Activated naive CD8-positive, alpha-beta T cell (primary cell): ENCODE measurements around the gene ARHGAP10.
"Not testable (repeated sequence)": the region's sequence is repeated elsewhere in the genome, so short reads cannot be mapped to it uniquely, and the experiment has no call there.

Experiments used
- H3K27ac Mint-ChIP-seq: one replicate; pipeline ENCODE4 v1.8.0; 2021; ENCODE audit warnings: mixed read lengths
- H3K27me3 Mint-ChIP-seq: one replicate; pipeline ENCODE4 v1.8.0; 2021; ENCODE audit warnings: mixed read lengths
- H3K36me3 Mint-ChIP-seq: one replicate; pipeline ENCODE4 v1.8.0; 2021; ENCODE audit warnings: mixed read lengths
- H3K4me1 Mint-ChIP-seq: one replicate; pipeline ENCODE4 v1.8.0; 2021; ENCODE audit warnings: low read depth, mixed read lengths
- H3K4me3 Mint-ChIP-seq: one replicate; pipeline ENCODE4 v1.8.0; 2021; ENCODE audit warnings: mild to moderate bottlenecking, mixed read lengths
- H3K9me3 Mint-ChIP-seq: one replicate; pipeline ENCODE4 v1.8.0; 2021; ENCODE audit warnings: low read depth, mixed read lengths

Gene ARHGAP10

DNA sequence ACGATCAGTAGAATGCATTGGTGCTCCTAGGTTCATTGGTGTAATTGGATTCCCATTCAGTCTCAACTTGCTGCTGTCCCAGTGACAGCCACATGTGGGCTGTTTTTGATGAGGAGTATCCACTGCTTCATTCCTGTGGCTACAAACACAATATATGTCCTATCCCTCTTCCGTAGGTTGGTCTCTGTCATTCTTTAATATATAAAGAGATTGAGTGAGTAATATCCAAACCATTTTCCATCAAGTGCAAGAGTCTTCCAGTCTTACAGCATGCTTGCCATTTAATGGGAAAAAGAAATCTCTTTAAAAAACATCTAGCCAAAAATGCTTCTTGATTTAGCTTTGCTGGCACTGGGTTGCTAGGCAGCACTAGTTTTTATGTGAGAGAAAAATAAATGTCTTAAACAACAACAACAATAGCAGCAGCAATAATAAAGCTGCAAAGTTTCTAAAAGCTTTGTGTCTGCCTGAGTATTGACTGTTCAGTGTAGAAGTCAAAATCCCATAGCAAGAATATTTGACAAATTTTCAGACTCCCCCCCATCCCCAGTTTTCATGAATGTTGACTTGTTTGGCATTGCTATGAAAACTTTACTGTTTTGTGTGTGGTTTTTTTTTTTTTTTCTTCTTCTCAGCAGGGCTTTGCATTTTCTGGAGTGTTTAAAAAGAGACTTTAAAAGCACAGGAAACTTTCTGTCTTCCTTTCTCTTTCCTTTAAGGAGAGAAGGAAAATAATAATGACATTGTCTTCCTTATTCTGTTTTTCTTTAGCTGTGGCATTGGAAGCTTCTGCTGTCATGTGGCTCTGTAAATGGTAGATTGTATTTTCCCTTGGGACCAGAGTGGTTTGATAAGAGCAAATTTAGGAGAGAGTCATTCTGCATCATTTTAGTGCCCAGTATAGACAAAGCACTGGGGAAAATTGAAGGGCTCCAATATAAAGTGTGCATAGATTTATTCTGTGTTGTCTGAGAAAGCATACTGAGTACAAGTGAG lies 244.3 kb downstream of the ARHGAP10 start:
- H3K36me3 Mint-ChIP-seq, result peaks cover 22% of the 10 kb centered on the region
- peaks cover 9% of the 10 kb centered on the region for H3K4me1 Mint-ChIP-seq
- no peaks in the 10 kb centered on the region for H3K27me3 Mint-ChIP-seq
- no peak overlapping the region for H3K27ac Mint-ChIP-seq
- H3K4me3 Mint-ChIP-seq, result no peak overlapping the region
- no peaks in the 10 kb centered on the region for H3K9me3 Mint-ChIP-seq

DNA sequence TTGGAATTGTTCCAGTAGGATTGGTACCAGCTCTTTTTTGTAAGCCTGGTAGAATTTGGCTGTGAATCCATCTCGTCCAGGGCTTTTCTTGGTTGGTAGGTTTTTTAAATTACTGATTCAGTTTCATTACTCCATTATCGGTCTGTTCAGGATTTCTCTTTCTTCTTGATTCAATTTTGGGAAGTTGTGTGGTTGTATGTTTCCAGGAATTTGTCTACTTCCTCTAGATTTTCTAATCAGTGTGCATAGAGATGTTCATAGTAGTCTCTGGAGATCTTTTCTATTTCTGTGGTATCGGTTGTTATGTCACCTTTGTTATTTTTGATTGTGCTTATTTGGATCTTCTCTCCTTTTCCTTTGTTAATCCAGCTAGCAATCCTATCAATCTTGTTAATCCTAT lies 248.7 kb downstream of the ARHGAP10 start:
- no peaks in the 10 kb centered on the region for H3K9me3 Mint-ChIP-seq
- no peaks in the 10 kb centered on the region for H3K27me3 Mint-ChIP-seq
- no peak overlapping the region for H3K27ac Mint-ChIP-seq
- H3K4me1 Mint-ChIP-seq, result peaks cover 9% of the 10 kb centered on the region
- no peak overlapping the region for H3K4me3 Mint-ChIP-seq
- peaks cover 10% of the 10 kb centered on the region for H3K36me3 Mint-ChIP-seq

DNA sequence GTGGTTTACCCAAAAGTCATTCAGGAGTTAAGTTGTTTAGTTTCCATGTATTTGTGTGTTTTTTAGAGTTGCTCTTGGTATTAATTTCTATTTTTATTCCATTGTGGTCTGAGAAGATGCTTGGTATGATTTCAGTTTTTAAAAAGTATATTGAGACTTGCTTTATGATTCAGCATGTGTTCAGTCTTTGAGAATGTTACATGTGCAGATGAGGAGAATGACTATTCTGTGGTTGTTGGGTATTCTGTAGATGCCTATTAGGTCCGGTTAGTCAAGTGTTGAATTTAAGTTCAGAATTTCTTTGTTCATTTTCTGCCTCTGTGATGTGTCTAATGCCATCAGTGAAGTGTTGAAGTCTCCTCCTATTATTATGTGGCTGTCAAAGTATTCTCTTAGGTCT lies 249.4 kb downstream of the ARHGAP10 start:
- Mint-ChIP-seq H3K27me3 (no peaks in the 10 kb centered on the region), H3K27ac (no peak overlapping the region), H3K9me3 (no peaks in the 10 kb centered on the region), H3K4me3 (no peak overlapping the region), H3K4me1 (peaks cover 9% of the 10 kb centered on the region), H3K36me3 (peaks cover 10% of the 10 kb centered on the region)

GRCh38 chr4:147984065-147984777 lies 252.3 kb downstream of the ARHGAP10 start:
- peaks cover 4% of the 10 kb centered on the region for H3K36me3 Mint-ChIP-seq
- no peaks in the 10 kb centered on the region for H3K9me3 Mint-ChIP-seq
- no peak overlapping the region for H3K27ac Mint-ChIP-seq
- no peak overlapping the region for H3K4me3 Mint-ChIP-seq
- H3K27me3 Mint-ChIP-seq, result no peaks in the 10 kb centered on the region
- H3K4me1 Mint-ChIP-seq, result peaks cover 7% of the 10 kb centered on the region

DNA sequence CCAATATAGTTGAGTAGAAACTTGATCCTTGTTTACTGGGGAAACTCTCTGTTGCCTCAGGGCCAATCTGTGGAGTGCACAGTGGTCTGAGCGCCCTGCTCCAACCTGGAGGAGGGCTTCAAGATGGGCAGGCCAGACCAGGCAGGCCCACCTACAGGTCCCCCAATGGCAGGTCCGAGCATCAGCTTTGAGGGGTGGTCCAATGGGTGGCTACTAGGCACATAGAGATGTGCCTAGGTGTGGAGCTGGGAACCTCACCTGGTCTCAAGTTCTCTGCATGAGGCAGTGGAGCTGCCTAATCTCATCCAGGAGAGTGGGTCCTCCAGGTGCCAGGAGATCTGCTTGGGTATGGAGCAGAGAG lies 252.9 kb downstream of the ARHGAP10 start:
- H3K9me3 Mint-ChIP-seq, result no peaks in the 10 kb centered on the region
- H3K27ac Mint-ChIP-seq, result no peak overlapping the region
- H3K4me3 Mint-ChIP-seq, result no peak overlapping the region
- H3K27me3 Mint-ChIP-seq, result no peaks in the 10 kb centered on the region
- H3K4me1 Mint-ChIP-seq, result peaks cover 7% of the 10 kb centered on the region
- H3K36me3 Mint-ChIP-seq, result peaks cover 4% of the 10 kb centered on the region

- Mint-ChIP-seq H3K4me1 (peaks cover 7% of the 10 kb centered on the region), H3K9me3 (no peaks in the 10 kb centered on the region), H3K27ac (no peak overlapping the region), H3K36me3 (peaks cover 4% of the 10 kb centered on the region), H3K27me3 (no peaks in the 10 kb centered on the region), H3K4me3 (no peak overlapping the region)
These were observed 253.5 kb downstream of the ARHGAP10 start for GRCh38 chr4:147985376-147985775.

DNA sequence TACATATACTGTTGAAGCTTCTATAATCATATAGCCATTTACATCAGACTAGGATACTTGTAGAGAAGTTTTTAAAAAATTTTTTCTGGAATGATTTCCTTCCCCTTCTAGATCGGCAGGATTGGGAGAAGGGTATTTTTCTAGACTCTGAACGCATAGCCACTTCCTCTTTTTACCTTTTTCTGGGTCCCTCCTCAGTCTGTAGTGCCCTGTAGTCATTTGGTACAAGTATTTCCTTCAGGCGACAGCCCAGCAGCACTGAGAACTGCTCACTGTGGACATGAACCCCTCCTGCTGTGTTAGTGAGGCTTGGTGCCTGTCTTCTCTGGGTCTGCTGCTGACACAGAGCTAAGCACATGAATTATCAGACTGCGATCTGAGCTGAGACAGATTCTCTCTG lies 255.4 kb downstream of the ARHGAP10 start:
- Mint-ChIP-seq H3K4me3 (no peak overlapping the region), H3K27me3 (no peaks in the 10 kb centered on the region), H3K9me3 (no peaks in the 10 kb centered on the region), H3K27ac (no peak overlapping the region), H3K4me1 (no peaks in the 10 kb centered on the region), H3K36me3 (no peaks in the 10 kb centered on the region)

DNA sequence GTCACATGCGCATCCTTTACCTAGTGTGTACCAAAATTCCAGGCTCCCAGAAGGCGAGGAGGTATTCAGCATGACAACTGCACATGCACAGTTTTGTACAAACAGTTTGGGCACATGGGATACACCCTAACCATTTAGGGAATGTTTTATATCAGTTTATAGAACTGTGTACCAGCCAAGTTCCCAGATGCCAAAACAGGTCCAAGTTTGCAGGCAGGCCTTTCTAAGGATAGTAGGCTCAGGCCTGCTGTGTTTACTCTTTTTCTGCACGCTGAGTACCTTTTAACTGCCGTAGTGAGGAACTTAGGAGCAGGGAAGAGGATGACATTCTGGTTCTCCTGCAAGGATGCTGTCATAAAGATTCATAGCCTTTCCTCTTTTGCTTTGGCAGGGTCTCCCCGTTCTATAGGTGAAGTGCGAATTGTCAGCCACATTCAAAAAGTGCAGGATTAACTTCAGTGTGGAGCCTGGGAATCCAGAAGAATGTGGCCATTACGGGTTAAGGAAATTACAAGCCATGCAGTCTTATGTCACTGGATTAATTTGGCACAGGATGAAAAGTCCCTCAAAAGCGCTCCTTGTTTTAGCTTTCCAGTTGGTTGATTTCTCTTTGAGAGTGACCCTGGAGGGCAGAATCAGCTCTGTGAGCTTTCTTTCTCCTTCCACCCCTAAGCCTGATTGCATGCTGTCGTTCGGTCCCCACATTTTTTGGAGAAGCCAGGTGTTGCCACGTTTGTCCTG lies 259.8 kb downstream of the ARHGAP10 start:
- Mint-ChIP-seq H3K4me1 (no peaks in the 10 kb centered on the region), H3K4me3 (no peak overlapping the region), H3K36me3 (no peaks in the 10 kb centered on the region), H3K9me3 (no peaks in the 10 kb centered on the region), H3K27ac (no peak overlapping the region), H3K27me3 (no peaks in the 10 kb centered on the region)

DNA sequence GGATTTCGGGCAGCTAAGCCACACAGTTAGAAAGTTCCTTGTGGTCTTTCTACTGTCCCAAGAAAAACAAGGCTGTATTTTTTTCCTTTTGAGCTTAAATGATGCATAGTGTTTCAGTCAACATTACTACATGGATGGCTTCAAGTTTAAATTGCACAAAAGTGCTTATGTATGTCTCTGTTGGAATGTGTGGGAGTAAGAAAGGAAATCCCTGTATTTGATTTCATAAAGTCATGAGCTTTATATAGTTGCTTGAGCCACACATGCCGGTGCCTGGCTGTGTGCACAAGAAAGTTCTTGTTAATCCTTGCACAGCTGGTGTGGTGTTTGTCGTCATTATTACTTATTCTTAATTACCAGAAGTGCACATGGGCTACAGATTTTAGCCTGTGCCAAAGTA lies 262.2 kb downstream of the ARHGAP10 start:
- H3K27me3 Mint-ChIP-seq, result no peaks in the 10 kb centered on the region
- no peaks in the 10 kb centered on the region for H3K4me1 Mint-ChIP-seq

DNA sequence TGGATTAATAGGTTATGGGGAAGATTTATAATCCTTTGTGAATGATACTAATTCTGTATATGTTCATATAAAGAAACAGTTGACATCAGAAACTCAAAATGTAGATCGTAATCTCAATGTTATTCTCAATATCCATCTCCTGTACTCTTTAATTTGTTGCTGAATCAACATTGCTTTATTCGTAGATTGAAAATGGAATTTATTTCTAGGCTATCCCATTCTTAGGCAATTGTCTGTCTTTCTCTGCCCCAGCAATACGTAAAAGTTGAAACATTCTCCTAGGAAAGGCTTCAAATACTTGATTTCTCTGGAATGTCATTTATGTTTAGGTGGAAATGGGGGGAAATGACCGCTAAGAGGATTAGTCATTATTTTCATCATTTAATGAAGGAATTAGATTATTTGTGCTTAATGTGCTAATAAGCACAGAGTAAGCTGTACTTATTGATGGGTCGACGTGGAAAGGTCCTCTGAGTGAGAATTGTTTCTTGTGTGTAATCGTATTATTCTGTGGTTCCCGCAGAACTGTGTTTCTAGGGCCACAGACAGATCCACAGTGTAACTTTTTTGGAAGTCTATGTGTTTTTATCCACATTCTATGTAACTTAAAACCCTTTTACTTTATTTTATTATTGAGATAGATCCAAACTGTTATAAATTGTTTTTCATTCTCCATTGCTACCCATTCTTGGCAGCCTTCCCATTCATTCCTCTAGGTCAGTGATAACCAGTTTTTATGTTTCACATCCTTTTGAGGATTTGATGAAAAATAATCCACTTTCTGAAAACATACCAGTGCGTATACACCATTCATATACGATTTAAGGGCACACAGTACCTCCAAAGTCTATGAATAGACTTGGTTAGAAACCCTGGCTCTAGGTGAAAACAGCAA lies 262.9 kb downstream of the ARHGAP10 start:
- Mint-ChIP-seq H3K36me3 (no peaks in the 10 kb centered on the region), H3K27ac (no peak overlapping the region), H3K4me1 (no peaks in the 10 kb centered on the region), H3K27me3 (no peaks in the 10 kb centered on the region), H3K4me3 (no peak overlapping the region), H3K9me3 (no peaks in the 10 kb centered on the region)

More for the DNA sequence above, 262.2 kb downstream of the ARHGAP10 start:
- no peak overlapping the region for H3K4me3 Mint-ChIP-seq
- no peak overlapping the region for H3K27ac Mint-ChIP-seq
- H3K36me3 Mint-ChIP-seq, result no peaks in the 10 kb centered on the region
- H3K9me3 Mint-ChIP-seq, result no peaks in the 10 kb centered on the region

GRCh38 chr4:147996859-147997258 lies 265.0 kb downstream of the ARHGAP10 start:
- Mint-ChIP-seq H3K27me3 (no peaks in the 10 kb centered on the region), H3K4me3 (no peak overlapping the region), H3K9me3 (no peaks in the 10 kb centered on the region), H3K36me3 (peaks cover 3% of the 10 kb centered on the region), H3K27ac (no peak overlapping the region), H3K4me1 (no peaks in the 10 kb centered on the region)

DNA sequence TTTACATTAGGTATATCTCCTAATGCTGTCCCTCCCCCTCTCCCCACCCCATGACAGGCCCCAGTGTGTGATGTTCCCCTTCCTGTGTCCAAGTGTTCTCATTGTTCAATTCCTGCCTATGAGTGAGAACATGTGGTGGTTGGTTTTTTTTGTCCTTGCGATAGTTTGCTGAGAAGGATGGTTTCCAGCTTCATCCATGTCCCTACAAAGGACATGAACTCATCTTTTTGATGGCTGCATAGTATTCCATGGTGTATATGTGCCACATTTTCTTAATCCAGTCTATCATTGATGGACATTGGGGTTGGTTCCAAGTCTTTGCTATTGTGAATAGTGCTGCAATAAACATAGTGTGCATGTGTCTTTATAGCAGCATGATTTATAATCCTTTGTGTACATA lies 268.1 kb downstream of the ARHGAP10 start:
- H3K36me3 Mint-ChIP-seq, H3K4me3 Mint-ChIP-seq, H3K9me3 Mint-ChIP-seq, H3K27me3 Mint-ChIP-seq, H3K27ac Mint-ChIP-seq: not testable (repeated sequence)
- peaks cover 13% of the 10 kb centered on the region for H3K4me1 Mint-ChIP-seq

DNA sequence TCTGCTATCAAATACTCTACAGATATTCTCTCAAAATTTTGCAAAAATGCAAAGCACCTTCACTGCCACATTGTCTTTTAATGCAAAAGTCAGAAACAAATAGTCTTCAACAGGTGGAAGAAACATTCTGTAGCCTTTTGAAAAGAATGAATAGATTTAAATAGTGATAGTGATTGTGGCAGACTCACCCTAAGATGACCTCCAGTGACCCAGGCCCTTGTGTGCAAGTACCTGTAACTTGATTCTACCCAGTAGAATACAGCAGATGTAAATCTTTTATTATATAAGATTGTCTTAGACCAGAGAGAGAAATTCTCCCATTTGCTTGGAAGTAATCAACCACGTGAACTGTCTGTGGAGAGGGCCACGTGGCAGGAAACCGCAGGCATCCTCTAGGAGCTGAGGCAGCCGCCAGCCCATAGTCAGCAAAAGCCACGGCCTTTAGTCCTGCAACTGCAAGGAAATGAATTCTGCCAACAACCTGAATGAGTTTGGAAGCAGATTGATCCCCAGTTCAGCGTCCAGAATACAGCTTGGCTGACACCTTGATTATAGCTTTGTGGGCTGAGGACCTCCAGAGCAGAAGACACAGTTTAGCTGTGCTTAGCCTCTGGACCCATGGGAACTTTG lies 272.5 kb downstream of the ARHGAP10 start:
- H3K9me3 Mint-ChIP-seq, result no peaks in the 10 kb centered on the region
- H3K4me1 Mint-ChIP-seq, result peaks cover 13% of the 10 kb centered on the region
- no peak overlapping the region for H3K4me3 Mint-ChIP-seq
- peaks cover 7% of the 10 kb centered on the region for H3K36me3 Mint-ChIP-seq
- H3K27me3 Mint-ChIP-seq, result no peaks in the 10 kb centered on the region
- no peak overlapping the region for H3K27ac Mint-ChIP-seq

DNA sequence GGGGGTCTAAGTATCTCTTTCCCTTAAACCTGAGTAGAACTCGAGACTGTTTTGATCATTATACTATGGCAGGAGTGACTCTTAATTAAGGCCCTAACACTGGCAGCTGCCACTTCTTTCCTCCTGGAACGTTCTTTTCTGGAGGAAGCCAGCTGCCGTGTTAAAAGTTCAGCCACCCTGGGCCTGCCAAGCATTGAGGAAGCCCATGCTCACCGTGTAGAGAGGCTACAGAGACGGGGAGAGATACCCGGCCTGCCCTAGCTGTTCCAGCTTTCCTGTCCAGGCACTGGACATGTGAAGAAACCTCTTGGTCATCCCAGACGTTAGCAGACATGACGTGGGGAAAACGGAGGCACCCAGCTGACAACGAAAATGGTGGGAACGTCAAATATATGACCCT lies 274.1 kb downstream of the ARHGAP10 start:
- Mint-ChIP-seq H3K4me3 (no peak overlapping the region), H3K36me3 (peaks cover 9% of the 10 kb centered on the region), H3K27ac (no peak overlapping the region), H3K27me3 (no peaks in the 10 kb centered on the region), H3K9me3 (peaks cover 4% of the 10 kb centered on the region), H3K4me1 (peaks cover 13% of the 10 kb centered on the region)
